A549 (cell line): Measurements from ENCODE around the gene CLCF1. TPM values are rescaled to one million over a fixed set of nuclear protein-coding genes. Genes with fewer than 3 reads are reported as not detected.

ENCODE experiments used
- ATAC-seq, 2 experiments: fragments of 200-7000 bp in 1 of 2; fragments of >200 bp in 1 of 2; cut with Nextera tagmentation in 1 of 2; cut with Tn5 transposase in 1 of 2; 3 replicates each; pipeline versions ENCODE4 v1.8.0 to v1.9.1; 2018 to 2020; ENCODE audit warnings: mild to moderate bottlenecking in 1 of 2, moderate library complexity in 1 of 2
- CTCF ChIA-PET: fragments of 300-600 bp; sonication (Branson Sonifier 250); formaldehyde crosslinking; extraction: SDS; loops from one replicate; lab custom pipeline; 2021; ENCODE audit warnings: antibody characterized with exemption, inconsistent platforms; lab: Yijun Ruan, JAX
- POLR2A ChIA-PET: fragments of 350-600 bp; formaldehyde crosslinking; extraction: SDS; loops from one replicate; lab custom pipeline; 2021; ENCODE audit warnings: antibody characterized with exemption, inconsistent platforms; lab: Yijun Ruan, JAX
- DNase-seq, 2 experiments: peaks; one replicate each; pipeline versions ENCODE4 v3.0.0 to v3.0.0-alpha.2; 2011 to 2016; ENCODE audit warnings: low read depth in 1 of 2, low spot score in 1 of 2
- FAIRE-seq: peaks from 2 replicates; lab custom pipeline; 2011; peaks lifted over from hg19 to GRCh38; lab: Jason Lieb, UNC
- H3K27ac ChIP-seq, 2 experiments: fragments of >200 bp; sonication (Bioruptor Twin); formaldehyde crosslinking; 3 replicates each; pipeline ENCODE4 v1.5.1; 2016 to 2017
- H3K4me1 ChIP-seq: fragments of >200 bp; sonication (Bioruptor Twin); formaldehyde crosslinking; 3 replicates; pipeline ENCODE4 v1.6.1; 2016
- H3K4me2 ChIP-seq: fragments of >200 bp; sonication (Bioruptor Twin); formaldehyde crosslinking; 3 replicates; pipeline ENCODE4 v1.6.1; 2016
- H3K4me3 ChIP-seq: fragments of >200 bp; sonication (Bioruptor Twin); formaldehyde crosslinking; 3 replicates; pipeline ENCODE4 v1.5.1; 2016
- H3K9me3 ChIP-seq: fragments of >200 bp; sonication (Bioruptor Twin); formaldehyde crosslinking; 3 replicates; pipeline ENCODE4 v1.6.1; 2016
- BCL3 ChIP-seq: fragments of >200 bp; sonication (Bioruptor Twin); formaldehyde crosslinking; IDR thresholded peaks from 3 replicates; pipeline ENCODE4 v1.6.1; 2016
- CBX8 ChIP-seq: fragments of 200-600 bp; sonication (generic); IDR thresholded peaks from 2 replicates; pipeline ENCODE4 v1.6.1; 2016
- CEBPB ChIP-seq, 2 experiments: fragments of >200 bp in 1 of 2; sonication (Bioruptor Twin) in 1 of 2; formaldehyde crosslinking in 1 of 2; IDR thresholded peaks; 2 replicates each; pipeline ENCODE4 v1.6.1; 2012 to 2016
- CHD4 ChIP-seq: fragments of 200-600 bp; sonication (generic); IDR thresholded peaks from 2 replicates; pipeline ENCODE4 v1.6.1; 2016; ENCODE audit warnings: antibody characterized with exemption, mild to moderate bottlenecking, borderline replicate concordance
- E2F6 ChIP-seq: IDR thresholded peaks from 2 replicates; pipeline ENCODE4 v1.6.1; 2012; ENCODE audit warnings: low read depth, borderline replicate concordance
- EHMT2 ChIP-seq: fragments of 200-600 bp; sonication (generic); IDR thresholded peaks from 2 replicates; pipeline ENCODE4 v1.6.1; 2016; ENCODE audit warnings: antibody characterized with exemption, low read depth, mild to moderate bottlenecking, moderate library complexity
- EP300 ChIP-seq, 2 experiments: fragments of >200 bp; sonication (Bioruptor Twin); formaldehyde crosslinking; IDR thresholded peaks; 2 replicates in 1 of 2; 3 replicates in 1 of 2; pipeline ENCODE4 v1.6.1; 2016 to 2017
- GATA3 ChIP-seq: IDR thresholded peaks from 2 replicates; pipeline ENCODE4 v1.6.1; 2012; ENCODE audit warnings: borderline replicate concordance
- HDAC2 ChIP-seq: fragments of 200-600 bp; sonication (generic); IDR thresholded peaks from 2 replicates; pipeline ENCODE4 v1.6.1; 2016
- HEYL ChIP-seq: fragments of 250-450 bp; sonication (Bioruptor Pico); IDR thresholded peaks from 2 replicates; pipeline ENCODE4 v1.8.0; 2021; ENCODE audit warnings: mild to moderate bottlenecking, moderate library complexity
- HOXA7 ChIP-seq: fragments of 250-450 bp; sonication (Bioruptor Pico); IDR thresholded peaks from 2 replicates; pipeline ENCODE4 v1.5.0; 2020; ENCODE audit warnings: mild to moderate bottlenecking, moderate library complexity
- JUN ChIP-seq, 2 experiments: fragments of >200 bp; sonication (Bioruptor Twin); formaldehyde crosslinking; IDR thresholded peaks; 2 replicates in 1 of 2; 3 replicates in 1 of 2; pipeline ENCODE4 v1.6.1; 2016 to 2017
- JUNB ChIP-seq: fragments of >200 bp; sonication (Bioruptor Twin); formaldehyde crosslinking; IDR thresholded peaks from 2 replicates; pipeline ENCODE4 v1.6.1; 2016
- KDM1A ChIP-seq: fragments of 200-600 bp; sonication (generic); IDR thresholded peaks from 2 replicates; pipeline ENCODE4 v1.6.1; 2016; ENCODE audit warnings: low read depth, mild to moderate bottlenecking
- KDM5A ChIP-seq: fragments of 200-600 bp; sonication (generic); IDR thresholded peaks from 2 replicates; pipeline ENCODE4 v1.6.1; 2016; ENCODE audit warnings: antibody characterized with exemption, mild to moderate bottlenecking
- MAFK ChIP-seq: fragments of 450-650 bp; IDR thresholded peaks from 2 replicates; pipeline ENCODE4 v1.6.1; 2014; ENCODE audit not compliant: partially characterized antibody
- NFE2L2 ChIP-seq: fragments of 150-350 bp; conservative IDR thresholded peaks from 2 replicates; pipeline ENCODE4 v1.6.1; 2014; ENCODE audit warnings: low read length
- NPAS2 ChIP-seq: fragments of 250-450 bp; sonication (Bioruptor Pico); IDR thresholded peaks from 2 replicates; pipeline ENCODE4 v1.8.0; 2022; ENCODE audit warnings: mild to moderate bottlenecking, moderate library complexity, borderline replicate concordance
- PHF8 ChIP-seq: fragments of 200-600 bp; sonication (generic); IDR thresholded peaks from 2 replicates; pipeline ENCODE4 v1.6.1; 2016; ENCODE audit warnings: low read depth, mild to moderate bottlenecking, antibody characterized with exemption, moderate library complexity, borderline replicate concordance
- POLR2AphosphoS2 ChIP-seq: conservative IDR thresholded peaks from 2 replicates; pipeline ENCODE4 v1.6.1; 2012; ENCODE audit warnings: low read length, improper control_type of control experiment, inconsistent platforms
- RAD21 ChIP-seq, 2 experiments: fragments of >200 bp in 1 of 2; sonication (Bioruptor Twin) in 1 of 2; formaldehyde crosslinking in 1 of 2; IDR thresholded peaks in 1 of 2; conservative IDR thresholded peaks in 1 of 2; 2 replicates in 1 of 2; 3 replicates in 1 of 2; pipeline ENCODE4 v1.6.1; 2012 to 2018; ENCODE audit warnings: inconsistent platforms in 1 of 2
- RCOR1 ChIP-seq: fragments of 150-350 bp; IDR thresholded peaks from 2 replicates; pipeline ENCODE4 v1.6.1; 2014; ENCODE audit warnings: antibody characterized with exemption, low read length, low read depth
- RFX5 ChIP-seq: fragments of 450-650 bp; IDR thresholded peaks from 2 replicates; pipeline ENCODE4 v1.7.1; 2014; ENCODE audit warnings: antibody characterized with exemption, mild to moderate bottlenecking, moderate library complexity
- SMC3 ChIP-seq: fragments of >200 bp; sonication (Bioruptor Twin); formaldehyde crosslinking; IDR thresholded peaks from 3 replicates; pipeline ENCODE4 v1.6.1; 2018; ENCODE audit warnings: inconsistent platforms
- SREBF2 ChIP-seq: fragments of 450-650 bp; IDR thresholded peaks from 2 replicates; pipeline ENCODE4 v1.6.1; 2014; ENCODE audit warnings: mild to moderate bottlenecking, moderate library complexity
- TFCP2L1 ChIP-seq: fragments of 250-450 bp; sonication (Bioruptor Pico); IDR thresholded peaks from 2 replicates; pipeline ENCODE4 v1.5.0; 2021; ENCODE audit warnings: mild to moderate bottlenecking
- ZFP36 ChIP-seq: fragments of 450-650 bp; IDR thresholded peaks from 2 replicates; pipeline ENCODE4 v1.6.1; 2014; ENCODE audit warnings: borderline replicate concordance; ENCODE audit not compliant: partially characterized antibody
- WGBS: methylation state at CpG from one replicate; pipeline ENCODE4 v1.1.6; 2017; ENCODE audit errors: missing lambda C conversion rate; 5-methylcytosine and 5-hydroxymethylcytosine counted together
- polyA plus RNA-seq, 4 experiments: library from polyadenylated mRNA; depleted of rRNA in 3 of 4; stranded (reverse); fragments of >200 nt; fragmentation: RNase III in 1 of 4; extraction: RNeasy Plus Mini Kit Qiagen cat#74134 plus additional on column Dnase treatment in 1 of 4; gene quantifications; 2 replicates in 3 of 4; 3 replicates in 1 of 4; pipeline ENCODE4 v1.2.3, GENCODE V29; 2011 to 2017
- TF ChIP-seq, protein P1 (sequence below): fragments of >200 bp; sonication (Bioruptor Twin); formaldehyde crosslinking; IDR thresholded peaks from 3 replicates; pipeline ENCODE4 v1.5.1; 2016
- TF ChIP-seq, protein P2 (sequence below): fragments of 150-350 bp; IDR thresholded peaks from 2 replicates; pipeline ENCODE4 v1.6.1; 2014; ENCODE audit warnings: low read depth, mild to moderate bottlenecking, low read length
- TF ChIP-seq, protein P3 (sequence below): fragments of 250-450 bp; sonication (Bioruptor Pico); IDR thresholded peaks from 2 replicates; pipeline ENCODE4 v1.5.0; 2021; ENCODE audit warnings: mild to moderate bottlenecking, moderate library complexity, borderline replicate concordance
- TF ChIP-seq, protein P4 (sequence below): IDR thresholded peaks from 2 replicates; pipeline ENCODE4 v1.6.1; 2012
- TF ChIP-seq, protein P5 (sequence below): fragments of 250-450 bp; sonication (Bioruptor Pico); IDR thresholded peaks from 2 replicates; pipeline ENCODE4 v1.5.0; 2020; ENCODE audit warnings: low read depth, mild to moderate bottlenecking, moderate library complexity

Gene CLCF1
- polyA plus RNA-seq, 2 of the 4 experiments (the other 2 are of a cell fraction): 23.9 to 31.0 TPM

DNA sequence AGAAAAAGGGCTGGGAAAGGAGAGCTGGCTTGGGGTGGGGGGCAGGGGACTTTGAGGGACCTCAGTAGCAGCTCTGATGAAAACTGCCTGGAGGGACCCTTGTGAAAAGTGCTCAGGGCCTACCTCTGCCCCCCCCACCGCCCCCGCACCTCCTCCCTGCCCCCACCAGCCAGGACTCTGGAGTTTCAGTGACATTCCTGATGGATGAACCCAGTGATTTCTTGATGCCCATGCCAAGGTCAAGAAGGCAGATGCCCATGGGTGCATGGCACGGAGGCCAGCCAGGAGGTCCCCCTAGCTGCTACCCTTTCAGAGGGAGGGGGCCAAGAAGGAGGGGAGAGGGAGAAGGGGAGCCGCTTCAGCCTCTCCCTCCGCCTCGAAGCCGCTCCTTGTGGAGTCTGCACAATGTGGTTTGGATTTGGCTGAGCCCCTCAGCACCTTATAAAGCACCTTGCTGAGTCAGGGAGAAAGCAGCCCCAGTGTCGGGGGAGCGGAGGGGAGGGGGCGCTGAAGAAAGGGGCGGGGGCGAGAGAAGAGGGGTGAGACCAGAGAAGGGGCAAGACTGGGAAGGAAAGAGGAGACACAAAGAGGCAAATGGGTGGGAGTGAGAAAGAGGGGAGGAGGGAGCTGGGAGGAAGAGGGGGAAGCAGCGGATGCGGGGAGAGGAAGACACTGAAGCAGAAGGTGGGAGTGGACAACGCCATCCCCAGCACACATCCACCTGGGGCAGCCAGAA lies 2.1 kb upstream of the CLCF1 start:
- no peaks in the 10 kb centered on the region for H3K9me3 ChIP-seq
- peaks cover 73% of the 10 kb centered on the region for H3K4me1 ChIP-seq
- POLR2A ChIA-PET: interaction anchor here (0.7 to 9.3 kb wide), 6 partner anchors 16 to 105 kb away, joined by 3 to 172 read pairs (median 7); partner anchors contain the start of genes POLD4, PPP1CA and RAD9A
- DNase-seq (peak; percentile 52 to 80), FAIRE-seq (no peak), ATAC-seq (peak in 1 of 2 experiments; percentile 0; a peak in 1 of 6 replicates)
- CTCF ChIA-PET: interaction anchor here (2.2 to 46.2 kb wide), 4 partner anchors 17 to 113 kb away, joined by 9 to 1913 read pairs (median 320); partner anchors contain the start of genes POLD4, PPP1CA, RAD9A and TBC1D10C
- H3K4me3 ChIP-seq: peak overlapping the region; percentile 29
- peak overlapping the region; percentile 95 to 100 for H3K27ac ChIP-seq
- H3K4me2 ChIP-seq: peak overlapping the region; percentile 95
- WGBS: 1% methylated on average over 8 of the region's 15 CpGs
- TF ChIP-seq RFX5 (no peak), POLR2AphosphoS2 (no peak), NPAS2 (CRISPR knock-in tag) (no peak), CEBPB (IDR thresholded peaks at IDR 0.05) (no peak), EHMT2 (no peak), CHD4 (no peak), GATA3 (peak; percentile 64), HDAC2 (no peak), KDM5A (no peak), JUNB (no peak), JUN (IDR thresholded peaks at IDR 0.05) (peak in 1 of 2 experiments; percentile 79; a peak in 2 of 5 replicates), BCL3 (no peak), SREBF2 (no peak), RCOR1 (no peak), NFE2L2 (no peak), MAFK (peak; percentile 65), PHF8 (no peak), ZFP36 (no peak), E2F6 (peak; percentile 45; the same call in 1 of the 2 replicates), TFCP2L1 (CRISPR knock-in tag) (no peak), EP300 (IDR thresholded peaks at IDR 0.05) (peak in 1 of 2 experiments; percentile 74; a peak in 3 of 5 replicates), KDM1A (no peak), SMC3 (no peak; the same call in 2 of the 3 replicates), CBX8 (no peak), HOXA7 (CRISPR knock-in tag) (peak; percentile 63; the same call in 1 of the 2 replicates), HEYL (CRISPR knock-in tag) (no peak), RAD21 (conservative IDR thresholded peaks at IDR 0.05 in 1 of 2, IDR thresholded peaks at IDR 0.05 in 1 of 2) (no peak; a peak in 1 of 5 replicates)
- TF ChIP-seq, protein P1, sequence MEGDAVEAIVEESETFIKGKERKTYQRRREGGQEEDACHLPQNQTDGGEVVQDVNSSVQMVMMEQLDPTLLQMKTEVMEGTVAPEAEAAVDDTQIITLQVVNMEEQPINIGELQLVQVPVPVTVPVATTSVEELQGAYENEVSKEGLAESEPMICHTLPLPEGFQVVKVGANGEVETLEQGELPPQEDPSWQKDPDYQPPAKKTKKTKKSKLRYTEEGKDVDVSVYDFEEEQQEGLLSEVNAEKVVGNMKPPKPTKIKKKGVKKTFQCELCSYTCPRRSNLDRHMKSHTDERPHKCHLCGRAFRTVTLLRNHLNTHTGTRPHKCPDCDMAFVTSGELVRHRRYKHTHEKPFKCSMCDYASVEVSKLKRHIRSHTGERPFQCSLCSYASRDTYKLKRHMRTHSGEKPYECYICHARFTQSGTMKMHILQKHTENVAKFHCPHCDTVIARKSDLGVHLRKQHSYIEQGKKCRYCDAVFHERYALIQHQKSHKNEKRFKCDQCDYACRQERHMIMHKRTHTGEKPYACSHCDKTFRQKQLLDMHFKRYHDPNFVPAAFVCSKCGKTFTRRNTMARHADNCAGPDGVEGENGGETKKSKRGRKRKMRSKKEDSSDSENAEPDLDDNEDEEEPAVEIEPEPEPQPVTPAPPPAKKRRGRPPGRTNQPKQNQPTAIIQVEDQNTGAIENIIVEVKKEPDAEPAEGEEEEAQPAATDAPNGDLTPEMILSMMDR: no peak
- TF ChIP-seq, protein P2, sequence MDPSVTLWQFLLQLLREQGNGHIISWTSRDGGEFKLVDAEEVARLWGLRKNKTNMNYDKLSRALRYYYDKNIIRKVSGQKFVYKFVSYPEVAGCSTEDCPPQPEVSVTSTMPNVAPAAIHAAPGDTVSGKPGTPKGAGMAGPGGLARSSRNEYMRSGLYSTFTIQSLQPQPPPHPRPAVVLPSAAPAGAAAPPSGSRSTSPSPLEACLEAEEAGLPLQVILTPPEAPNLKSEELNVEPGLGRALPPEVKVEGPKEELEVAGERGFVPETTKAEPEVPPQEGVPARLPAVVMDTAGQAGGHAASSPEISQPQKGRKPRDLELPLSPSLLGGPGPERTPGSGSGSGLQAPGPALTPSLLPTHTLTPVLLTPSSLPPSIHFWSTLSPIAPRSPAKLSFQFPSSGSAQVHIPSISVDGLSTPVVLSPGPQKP: no peak
- TF ChIP-seq, protein P3, sequence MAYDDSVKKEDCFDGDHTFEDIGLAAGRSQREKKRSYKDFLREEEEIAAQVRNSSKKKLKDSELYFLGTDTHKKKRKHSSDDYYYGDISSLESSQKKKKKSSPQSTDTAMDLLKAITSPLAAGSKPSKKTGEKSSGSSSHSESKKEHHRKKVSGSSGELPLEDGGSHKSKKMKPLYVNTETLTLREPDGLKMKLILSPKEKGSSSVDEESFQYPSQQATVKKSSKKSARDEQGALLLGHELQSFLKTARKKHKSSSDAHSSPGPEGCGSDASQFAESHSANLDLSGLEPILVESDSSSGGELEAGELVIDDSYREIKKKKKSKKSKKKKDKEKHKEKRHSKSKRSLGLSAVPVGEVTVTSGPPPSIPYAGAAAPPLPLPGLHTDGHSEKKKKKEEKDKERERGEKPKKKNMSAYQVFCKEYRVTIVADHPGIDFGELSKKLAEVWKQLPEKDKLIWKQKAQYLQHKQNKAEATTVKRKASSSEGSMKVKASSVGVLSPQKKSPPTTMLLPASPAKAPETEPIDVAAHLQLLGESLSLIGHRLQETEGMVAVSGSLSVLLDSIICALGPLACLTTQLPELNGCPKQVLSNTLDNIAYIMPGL (CRISPR knock-in tag): no peak
- TF ChIP-seq, protein P4, sequence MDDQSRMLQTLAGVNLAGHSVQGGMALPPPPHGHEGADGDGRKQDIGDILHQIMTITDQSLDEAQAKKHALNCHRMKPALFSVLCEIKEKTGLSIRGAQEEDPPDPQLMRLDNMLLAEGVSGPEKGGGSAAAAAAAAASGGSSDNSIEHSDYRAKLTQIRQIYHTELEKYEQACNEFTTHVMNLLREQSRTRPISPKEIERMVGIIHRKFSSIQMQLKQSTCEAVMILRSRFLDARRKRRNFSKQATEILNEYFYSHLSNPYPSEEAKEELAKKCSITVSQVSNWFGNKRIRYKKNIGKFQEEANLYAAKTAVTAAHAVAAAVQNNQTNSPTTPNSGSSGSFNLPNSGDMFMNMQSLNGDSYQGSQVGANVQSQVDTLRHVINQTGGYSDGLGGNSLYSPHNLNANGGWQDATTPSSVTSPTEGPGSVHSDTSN: no peak; the same call in 1 of the 2 replicates
- TF ChIP-seq, protein P5, sequence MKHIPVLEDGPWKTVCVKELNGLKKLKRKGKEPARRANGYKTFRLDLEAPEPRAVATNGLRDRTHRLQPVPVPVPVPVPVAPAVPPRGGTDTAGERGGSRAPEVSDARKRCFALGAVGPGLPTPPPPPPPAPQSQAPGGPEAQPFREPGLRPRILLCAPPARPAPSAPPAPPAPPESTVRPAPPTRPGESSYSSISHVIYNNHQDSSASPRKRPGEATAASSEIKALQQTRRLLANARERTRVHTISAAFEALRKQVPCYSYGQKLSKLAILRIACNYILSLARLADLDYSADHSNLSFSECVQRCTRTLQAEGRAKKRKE (CRISPR knock-in tag): no peak
